HG02943 (cell line): ENCODE results near the gene PRKAG2.
"Not testable (repeated sequence)": the region's sequence is repeated elsewhere in the genome, so short reads cannot be mapped to it uniquely, and the experiment has no call there.

Experiments used
- ATAC-seq: cut with Tn5 transposase; IDR thresholded peaks from one replicate; pipeline ENCODE4 v1.9.1; 2021; ENCODE audit warnings: mild to moderate bottlenecking, low read depth, moderate library complexity; ENCODE audit not compliant: unreplicated experiment

Gene PRKAG2

DNA sequence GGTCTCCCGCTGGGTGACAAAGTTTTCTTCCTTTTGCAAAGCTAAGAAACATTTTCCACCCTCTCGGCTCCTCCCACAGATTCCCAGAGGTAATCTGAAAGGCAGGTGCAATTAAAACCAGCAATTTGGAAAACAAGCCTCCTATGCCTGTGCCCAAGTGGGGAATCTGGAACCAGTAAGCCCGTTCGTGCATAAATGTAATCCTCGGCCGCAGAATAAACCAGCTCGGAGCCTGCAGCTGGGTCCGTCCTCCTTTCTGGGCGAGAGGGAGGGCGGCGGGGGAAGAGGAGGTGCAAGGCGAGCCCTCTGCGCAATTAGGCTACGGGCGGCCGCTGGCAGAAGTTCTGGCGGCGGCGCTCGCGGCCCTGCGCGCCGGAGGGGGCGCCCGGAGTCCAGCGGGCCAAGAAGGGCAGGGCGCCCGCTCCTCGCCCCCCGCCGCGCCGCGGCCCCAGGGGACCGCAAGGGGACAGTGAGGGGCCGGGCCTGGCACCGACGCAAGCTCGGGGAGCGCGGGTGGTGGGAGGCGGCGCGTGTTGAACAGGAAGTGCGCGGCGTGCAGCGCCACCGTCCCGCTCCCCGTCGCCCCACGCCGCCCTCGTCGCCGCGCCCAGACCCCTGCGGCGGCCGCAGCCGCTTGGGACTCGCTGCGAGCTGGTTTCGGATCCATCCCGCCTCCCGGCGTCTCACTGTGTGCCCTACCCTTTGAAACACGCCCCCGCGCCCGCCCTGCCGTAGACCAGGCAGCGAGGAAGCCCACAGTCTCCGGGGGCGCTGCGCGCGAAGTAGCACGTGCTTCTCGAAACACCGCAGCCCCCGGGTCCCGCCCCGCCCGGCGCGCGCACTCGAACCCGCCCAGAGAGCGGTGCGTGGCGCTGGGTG is at the start of gene PRKAG2:
Gene PRKAG2, minus strand, starts transcription at position 217 of the 879 bp plus-strand sequence. CDS start 495 bp downstream, outside the sequence.
- ATAC-seq, result peak; percentile 67

GRCh38 chr7:151926336-151926712 is 49.4 kb upstream of the PRKAG2 start:
- ATAC-seq, result no peak

GRCh38 chr7:151925446-151926335 is 48.8 kb upstream of the PRKAG2 start:
- no peak for ATAC-seq

DNA sequence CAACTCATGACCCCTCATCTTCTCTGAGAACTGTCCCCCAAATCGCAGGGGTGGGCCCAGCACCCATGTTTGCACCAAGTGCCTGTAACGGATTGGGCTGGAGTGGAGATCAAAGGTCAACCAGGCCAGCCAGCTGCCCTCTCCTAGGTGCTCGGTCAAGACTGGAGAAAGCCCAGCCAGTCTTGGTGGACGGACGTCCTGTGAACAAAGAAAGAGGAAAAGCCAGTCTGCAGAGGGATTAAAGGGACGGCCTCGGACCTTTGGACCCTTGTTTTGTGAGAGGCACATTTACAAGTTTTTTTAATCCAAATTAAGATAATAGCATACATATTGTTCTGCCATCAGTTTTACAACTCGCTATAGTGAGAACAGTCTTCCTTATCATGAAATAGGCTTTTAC is 47.6 kb upstream of the PRKAG2 start:
- no peak for ATAC-seq

DNA sequence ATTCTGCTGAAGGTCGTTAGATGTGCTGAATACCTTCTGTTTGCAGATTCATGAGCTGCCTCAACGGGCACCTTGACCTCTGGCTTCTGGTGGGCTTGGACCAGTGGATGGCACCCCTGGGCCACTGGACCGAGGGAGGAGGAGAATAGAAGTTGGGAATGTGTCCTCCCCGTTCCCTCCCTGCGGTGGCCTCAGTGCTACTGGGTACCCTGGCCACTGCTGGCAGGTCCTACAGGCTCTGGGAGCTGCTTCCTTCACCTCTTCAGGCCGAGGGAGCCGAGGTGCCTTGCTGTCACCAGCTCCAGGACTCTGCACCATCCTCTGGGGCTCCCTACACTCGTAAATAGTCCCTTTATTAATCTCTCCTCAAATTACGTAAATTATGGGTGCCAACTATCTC is 47.1 kb upstream of the PRKAG2 start:
- no peak for ATAC-seq

DNA sequence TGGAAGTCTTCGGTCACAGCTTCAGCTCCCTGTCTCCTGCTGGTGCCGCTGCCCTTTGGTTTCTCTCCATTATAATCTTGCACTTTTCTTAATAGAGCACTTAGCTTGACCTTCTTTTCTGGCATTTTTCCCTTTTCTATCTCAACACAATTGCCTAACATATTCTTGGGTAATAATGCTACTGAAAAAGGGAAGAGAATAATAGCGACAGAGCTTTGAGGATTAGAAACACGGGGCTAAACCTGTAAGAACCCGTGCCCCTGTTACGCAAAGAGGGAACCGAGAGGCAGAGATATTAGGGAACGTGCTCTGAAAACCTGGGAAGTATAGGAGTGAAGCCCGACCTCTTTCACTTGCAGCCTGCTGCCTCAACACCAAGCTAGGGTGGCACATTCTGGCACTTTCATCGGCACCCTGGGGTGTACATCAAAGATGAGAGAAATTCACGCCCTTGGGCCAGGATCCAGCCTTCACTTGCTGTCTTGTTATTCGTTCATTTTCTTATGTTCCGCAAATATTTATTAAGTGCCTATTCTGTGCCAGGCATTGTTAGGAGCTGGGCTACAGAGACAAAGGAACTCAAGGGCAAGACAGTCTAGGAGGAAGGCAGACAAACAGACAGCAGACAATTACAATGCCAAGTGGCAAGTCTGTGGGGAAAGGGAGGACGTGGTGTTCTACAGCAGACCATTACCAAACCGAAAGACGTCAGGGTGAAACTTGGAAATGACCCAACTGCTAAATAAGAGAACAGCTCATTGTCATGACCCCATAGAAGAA is 46.4 kb upstream of the PRKAG2 start:
- ATAC-seq, result no peak

- ATAC-seq, result no peak
Measured at GRCh38 chr7:151921451-151921850, 44.5 kb upstream of the PRKAG2 start.

DNA sequence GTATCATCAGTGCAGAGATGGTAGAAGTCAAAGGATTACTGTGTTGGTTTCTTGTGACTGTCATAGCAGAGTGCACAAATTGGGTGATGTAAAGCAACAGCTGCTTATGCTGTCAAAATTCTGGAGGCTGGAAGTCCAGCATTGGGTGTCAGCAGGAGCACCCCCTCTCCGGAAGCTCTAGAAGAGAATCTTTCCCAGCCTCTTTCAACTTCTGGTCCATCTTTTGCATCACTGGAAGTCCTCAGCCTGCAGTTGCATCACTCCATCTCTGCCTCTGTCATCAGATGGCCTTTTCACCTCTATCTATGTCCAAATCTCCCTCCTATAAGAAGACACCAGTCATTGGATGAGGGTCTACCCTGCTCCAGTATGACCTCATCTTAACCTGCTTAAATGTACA is 43.6 kb upstream of the PRKAG2 start:
- no peak for ATAC-seq

DNA sequence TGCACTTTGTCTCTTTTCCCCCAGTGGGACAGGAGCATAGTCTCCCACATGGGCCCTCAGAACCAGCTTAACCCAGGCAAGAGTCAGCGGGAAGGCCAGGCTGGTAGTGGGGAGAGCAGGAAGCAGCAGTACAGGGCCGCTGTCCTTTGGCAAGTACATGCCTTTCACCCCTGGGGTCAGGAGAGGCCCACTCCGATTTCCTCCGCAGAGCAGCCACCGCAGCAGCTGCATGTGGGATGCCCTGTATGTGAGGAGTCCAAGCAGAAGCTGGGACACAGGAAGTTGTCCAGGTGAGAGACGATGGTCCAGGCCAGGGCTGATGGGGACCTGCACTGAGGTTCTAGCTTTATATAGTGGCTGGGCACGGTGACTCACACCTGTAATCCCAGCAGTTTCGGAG is 42.7 kb upstream of the PRKAG2 start:
- ATAC-seq, result no peak

DNA sequence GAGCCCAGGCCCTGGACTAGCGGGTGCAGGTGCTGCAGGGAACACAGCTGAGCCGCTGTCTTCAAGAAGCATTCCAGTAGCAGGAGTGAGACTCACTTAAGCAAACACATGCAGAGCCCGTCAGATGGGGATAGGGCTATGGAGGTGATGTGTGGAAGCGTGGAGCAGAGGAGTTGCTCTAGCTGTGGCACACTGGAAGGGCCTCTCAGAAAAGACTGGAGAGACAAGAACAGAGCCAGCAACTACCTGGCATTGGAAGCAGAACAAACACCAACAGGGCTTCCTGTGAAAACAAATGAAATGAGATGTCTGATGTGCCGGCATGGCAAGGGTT is 41.6 kb upstream of the PRKAG2 start:
- ATAC-seq, result no peak

DNA sequence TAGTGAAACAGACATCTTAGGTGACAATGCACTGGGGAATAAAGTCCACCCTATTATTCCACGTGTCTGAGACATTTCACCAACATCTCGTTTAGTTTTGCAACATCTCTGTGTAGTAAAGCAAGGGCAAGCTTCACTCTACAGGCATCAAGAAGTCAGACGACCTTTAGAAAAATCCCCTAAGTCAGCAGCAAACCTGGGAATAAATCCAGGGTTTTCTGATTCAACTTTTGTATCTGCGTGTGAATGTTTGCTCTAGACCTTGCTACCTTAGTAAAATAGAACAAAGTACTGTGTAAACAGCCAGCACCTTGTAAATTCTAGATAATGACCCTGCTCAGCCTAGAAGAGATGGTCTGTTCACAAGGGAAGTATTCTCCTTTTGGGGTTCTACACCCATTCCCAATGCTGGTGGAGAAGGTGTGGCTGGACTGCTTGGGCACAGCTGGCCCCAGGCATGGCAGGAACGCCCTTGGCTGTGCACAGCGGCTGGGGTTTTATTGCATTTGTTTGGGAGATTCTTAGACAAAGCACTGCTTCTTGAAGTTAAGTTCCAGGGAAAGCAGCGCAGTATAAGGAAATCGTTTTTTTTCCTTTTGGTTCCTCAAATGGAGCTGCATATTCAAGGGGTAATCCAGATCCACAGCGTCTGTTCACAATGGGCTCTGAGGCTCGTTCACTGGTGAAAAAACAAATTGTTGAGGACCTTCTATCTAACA is 41.0 kb upstream of the PRKAG2 start:
- ATAC-seq, result no peak

DNA sequence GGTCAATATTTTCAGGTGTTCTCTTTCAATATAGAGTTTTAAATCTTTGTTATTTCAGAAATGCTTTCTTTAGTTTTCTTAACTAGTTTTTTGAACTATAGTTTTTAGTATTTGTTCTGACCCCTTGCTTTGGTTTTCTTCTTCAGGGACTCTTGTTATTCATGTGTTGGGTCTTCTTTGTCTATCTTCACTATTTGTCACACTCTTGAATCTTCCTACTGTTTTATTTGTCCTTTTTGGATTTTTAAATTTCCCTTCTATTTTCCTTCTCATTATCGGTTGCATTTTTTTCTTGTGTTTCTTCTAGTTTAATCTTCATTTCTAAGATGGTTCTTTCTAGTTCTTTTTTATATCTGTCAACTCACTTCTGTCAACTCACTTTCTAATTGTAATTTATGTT is 37.1 kb upstream of the PRKAG2 start:
- ATAC-seq, result no peak

GRCh38 chr7:151910655-151911054 is 33.7 kb upstream of the PRKAG2 start:
- not testable (repeated sequence) for ATAC-seq

- not testable (repeated sequence) for ATAC-seq
Measured at GRCh38 chr7:151907115-151907514, 30.2 kb upstream of the PRKAG2 start.

- no peak for ATAC-seq
Measured at GRCh38 chr7:151905766-151906165, 28.9 kb upstream of the PRKAG2 start.

GRCh38 chr7:151905353-151905752 is 28.4 kb upstream of the PRKAG2 start:
- no peak for ATAC-seq

DNA sequence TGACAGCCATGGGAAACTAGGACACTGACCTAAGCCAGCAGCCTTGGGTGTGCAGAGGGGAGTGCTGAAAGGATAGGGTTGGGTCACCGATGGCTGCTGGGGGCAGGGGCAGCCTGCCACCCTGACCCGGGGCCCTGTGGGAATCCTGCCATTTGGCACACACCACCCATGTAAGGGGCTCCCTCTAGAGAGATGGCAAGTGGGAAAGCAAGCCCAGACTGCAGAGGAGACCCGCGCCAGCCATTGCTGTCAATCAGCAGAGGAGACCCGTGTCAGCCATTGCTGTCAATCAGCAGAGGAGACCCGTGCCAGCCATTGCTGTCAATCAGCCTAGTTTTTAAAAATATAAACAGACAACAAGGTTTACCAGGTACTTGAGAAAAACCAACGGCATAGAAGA is 27.4 kb upstream of the PRKAG2 start:
- ATAC-seq, result no peak

- ATAC-seq, result no peak
Measured at GRCh38 chr7:151903249-151904032, 26.5 kb upstream of the PRKAG2 start.

GRCh38 chr7:151902311-151902710 is 25.4 kb upstream of the PRKAG2 start:
- ATAC-seq, result no peak
